D721Med (cell line): ENCODE results near the gene SUSD4.

Source experiments
- DNase-seq: peaks from one replicate; pipeline ENCODE4 v3.0.0; 2011; ENCODE audit warnings: low spot score; ENCODE audit not compliant: insufficient read length
- FAIRE-seq: peaks from 2 replicates; lab custom pipeline; 2011; peaks lifted over from hg19 to GRCh38; lab: Jason Lieb, UNC
- TF ChIP-seq, protein P1 (sequence below): IDR thresholded peaks from 2 replicates; pipeline ENCODE4 v1.5.1; 2012; ENCODE audit warnings: mild to moderate bottlenecking, control low read depth; ENCODE audit not compliant: insufficient read depth; ENCODE audit errors: missing control alignments

The SUSD4 gene

DNA sequence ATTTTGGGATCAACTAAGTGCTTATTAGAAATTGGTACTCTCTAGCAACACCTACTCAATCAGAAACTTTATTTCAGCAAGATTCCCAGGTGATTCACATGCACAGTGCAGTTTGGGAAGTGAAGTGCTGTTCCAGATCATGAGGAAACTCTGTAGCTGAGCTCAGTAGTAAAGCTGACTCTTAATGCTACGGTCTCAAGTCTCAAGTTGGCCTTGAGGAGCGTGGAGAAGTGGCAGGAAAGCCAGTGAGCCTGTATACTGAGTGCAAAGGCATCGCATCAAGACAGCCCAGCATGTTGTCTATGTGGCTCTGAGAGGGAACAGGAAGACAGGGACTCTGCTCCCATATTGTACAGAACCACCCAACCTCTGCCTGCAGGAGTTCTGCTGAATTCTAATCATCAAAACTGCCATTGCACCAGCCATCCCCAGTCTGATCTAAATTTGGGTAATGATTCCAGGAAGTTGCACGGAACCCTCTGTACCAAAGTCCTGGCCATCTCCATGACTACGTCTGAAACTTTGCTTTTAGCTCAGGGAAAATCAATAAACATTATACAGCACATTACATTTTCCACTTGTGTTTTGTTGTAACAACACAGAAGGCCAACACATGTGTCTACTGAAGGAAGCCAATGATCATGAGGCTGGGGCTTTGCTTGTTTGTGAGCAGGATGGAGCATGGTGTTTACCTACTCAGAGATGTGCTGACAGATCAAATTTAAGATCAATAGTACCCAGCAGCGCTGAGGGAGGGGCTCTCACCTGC lies 115.8 kb downstream of the SUSD4 start:
- FAIRE-seq, result no peak
- no peak for DNase-seq

DNA sequence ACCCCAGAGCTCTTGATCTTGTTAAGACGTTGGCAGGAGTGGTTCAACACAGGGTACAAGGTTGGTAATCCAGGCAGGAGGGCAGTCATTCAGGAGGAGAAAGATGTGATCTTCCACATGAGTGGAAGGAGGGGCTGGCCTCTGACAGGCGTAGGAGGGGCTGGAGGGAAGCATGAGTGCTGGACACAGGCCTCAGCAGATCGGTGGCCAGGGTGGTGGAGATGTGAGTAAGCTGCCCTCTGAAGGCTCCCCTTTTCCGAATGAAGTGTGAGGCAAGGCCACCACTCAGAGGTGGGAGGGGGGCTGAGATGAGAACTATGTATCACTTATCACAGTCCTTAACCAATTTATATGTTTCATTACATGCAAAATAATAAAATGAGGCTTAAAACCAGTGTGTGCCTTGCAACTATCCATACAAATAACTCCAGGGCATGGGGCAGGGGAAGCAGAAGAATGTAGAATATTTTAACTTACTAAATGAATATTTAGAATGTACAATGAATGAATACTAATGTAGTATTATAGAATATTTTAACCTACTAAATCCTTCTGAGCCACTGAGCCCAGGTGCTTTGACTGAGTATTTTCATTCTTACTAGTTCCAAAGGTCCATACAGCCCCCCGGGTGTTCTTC lies 117.4 kb downstream of the SUSD4 start:
- FAIRE-seq (no peak), DNase-seq (no peak)
- TF ChIP-seq, protein P1, sequence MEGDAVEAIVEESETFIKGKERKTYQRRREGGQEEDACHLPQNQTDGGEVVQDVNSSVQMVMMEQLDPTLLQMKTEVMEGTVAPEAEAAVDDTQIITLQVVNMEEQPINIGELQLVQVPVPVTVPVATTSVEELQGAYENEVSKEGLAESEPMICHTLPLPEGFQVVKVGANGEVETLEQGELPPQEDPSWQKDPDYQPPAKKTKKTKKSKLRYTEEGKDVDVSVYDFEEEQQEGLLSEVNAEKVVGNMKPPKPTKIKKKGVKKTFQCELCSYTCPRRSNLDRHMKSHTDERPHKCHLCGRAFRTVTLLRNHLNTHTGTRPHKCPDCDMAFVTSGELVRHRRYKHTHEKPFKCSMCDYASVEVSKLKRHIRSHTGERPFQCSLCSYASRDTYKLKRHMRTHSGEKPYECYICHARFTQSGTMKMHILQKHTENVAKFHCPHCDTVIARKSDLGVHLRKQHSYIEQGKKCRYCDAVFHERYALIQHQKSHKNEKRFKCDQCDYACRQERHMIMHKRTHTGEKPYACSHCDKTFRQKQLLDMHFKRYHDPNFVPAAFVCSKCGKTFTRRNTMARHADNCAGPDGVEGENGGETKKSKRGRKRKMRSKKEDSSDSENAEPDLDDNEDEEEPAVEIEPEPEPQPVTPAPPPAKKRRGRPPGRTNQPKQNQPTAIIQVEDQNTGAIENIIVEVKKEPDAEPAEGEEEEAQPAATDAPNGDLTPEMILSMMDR, result no peak

More for the DNA sequence above, 115.8 kb downstream of the SUSD4 start:
- TF ChIP-seq, protein P1, result no peak

DNA sequence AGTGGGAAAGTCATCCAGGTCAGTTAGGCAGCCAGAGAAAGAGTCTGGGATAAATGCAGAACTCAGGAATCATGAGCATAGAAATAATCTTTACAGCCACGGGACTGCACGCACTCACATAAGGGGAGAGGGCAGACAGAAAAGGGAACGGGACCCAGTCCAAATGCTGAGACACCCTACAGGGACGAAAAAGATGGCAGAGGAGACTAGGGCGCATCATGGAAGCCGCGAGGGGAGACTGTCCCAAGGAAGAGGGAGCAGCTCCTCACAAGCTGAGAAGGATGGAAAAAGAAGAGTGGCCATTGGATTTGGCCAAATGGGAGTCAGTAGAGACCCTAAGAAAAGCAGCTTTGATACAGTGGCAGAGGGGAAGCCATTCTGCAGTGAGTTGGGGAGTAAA lies 118.0 kb downstream of the SUSD4 start:
- TF ChIP-seq, protein P1, result no peak
- FAIRE-seq (no peak), DNase-seq (no peak)

DNA sequence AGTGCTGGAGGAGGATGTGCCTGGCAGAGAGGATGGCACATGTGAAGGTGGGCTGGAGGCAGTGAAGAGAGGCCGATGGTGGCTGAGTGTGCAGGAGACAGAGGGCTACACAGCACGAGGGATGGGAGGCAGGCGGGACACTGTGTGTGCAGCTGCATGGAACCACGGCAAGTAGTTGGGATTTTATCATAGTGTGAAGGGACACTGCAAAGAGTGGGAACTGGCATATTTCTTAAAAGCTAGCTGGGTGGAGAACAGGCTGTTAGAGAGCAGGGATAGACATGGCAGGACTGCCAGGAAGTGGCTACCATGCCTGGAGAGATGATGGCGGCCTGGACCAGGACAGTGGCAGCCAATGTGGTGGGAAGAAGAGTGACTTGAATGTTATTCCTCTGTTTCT lies 118.6 kb downstream of the SUSD4 start:
- TF ChIP-seq, protein P1, result no peak
- DNase-seq (no peak), FAIRE-seq (no peak)

DNA sequence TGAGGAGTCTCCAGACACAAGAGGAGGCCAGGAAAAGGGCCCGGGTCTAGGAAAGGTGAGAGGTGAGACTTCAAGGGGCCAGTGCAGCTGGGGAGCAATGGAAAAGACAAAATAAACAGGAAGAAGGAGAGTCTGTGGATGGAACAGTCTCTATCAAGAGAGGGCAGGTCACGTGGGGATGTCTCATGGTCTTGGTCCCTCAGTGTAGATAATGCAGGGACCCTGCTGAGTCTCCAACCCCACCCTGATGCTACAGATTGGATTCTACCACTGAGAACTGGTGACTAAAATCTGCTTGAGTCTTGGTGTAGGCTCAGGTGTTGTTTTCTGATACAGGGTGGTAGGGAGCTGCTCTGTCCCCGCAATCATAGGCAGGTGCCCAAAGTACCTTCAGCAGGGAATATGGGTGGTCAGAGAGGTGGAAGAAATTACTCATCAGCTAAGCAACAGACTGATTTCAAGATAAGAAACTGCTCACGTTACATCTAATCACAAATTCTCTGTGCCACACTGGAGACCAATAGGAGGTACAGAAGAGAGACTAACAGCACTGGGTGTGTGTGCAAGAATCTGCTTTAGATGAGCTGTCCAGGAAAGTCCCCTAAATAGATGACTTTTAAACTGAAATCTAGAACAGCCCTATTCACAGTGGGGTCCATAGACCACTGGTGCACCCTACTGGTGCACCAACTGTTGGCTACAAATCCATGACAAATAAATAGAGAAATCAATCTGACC lies 119.4 kb downstream of the SUSD4 start:
- FAIRE-seq (no peak), DNase-seq (no peak)

DNA sequence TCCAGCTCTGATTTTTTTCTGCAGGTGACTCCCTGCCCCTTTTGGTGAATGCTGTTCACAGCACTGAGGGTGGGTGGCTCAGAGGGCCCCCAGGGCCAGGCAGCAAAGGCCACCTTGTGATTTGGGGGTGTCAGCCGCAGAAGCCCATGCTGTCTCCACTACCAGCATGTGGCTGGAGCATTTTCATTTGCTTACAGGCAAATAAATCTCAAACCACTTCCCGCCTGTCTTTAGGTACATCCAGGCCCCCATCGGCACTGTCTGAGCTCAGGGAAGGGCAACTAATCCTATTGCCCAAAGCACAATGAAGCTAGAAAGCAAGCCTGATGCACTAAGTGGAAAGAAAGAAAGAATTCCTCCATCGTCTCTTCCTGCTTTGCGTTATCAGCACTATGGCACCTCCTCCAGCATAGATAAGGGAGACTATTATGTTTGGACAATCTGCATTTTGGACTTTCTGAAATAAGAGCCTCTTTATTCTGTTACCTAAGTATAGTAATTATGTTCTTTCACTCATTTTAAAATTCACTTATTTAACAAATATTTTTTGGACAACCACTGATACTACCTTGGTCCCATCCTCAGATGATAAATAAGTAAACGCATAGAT lies 120.4 kb downstream of the SUSD4 start:
- FAIRE-seq, result no peak
- TF ChIP-seq, protein P1, result no peak
- DNase-seq, result no peak

More for the DNA sequence above, 119.4 kb downstream of the SUSD4 start:
- TF ChIP-seq, protein P1, result peak; percentile 18
